NCI-H187 treated with DMSO at 0.1 percent for 48 hours (cell line): ENCODE results near the gene SLC4A8.

Experiments used
- DNase-seq: peaks from one replicate; lab custom pipeline; 2025; lab: John Stamatoyannopoulos, UW

Gene SLC4A8

DNA sequence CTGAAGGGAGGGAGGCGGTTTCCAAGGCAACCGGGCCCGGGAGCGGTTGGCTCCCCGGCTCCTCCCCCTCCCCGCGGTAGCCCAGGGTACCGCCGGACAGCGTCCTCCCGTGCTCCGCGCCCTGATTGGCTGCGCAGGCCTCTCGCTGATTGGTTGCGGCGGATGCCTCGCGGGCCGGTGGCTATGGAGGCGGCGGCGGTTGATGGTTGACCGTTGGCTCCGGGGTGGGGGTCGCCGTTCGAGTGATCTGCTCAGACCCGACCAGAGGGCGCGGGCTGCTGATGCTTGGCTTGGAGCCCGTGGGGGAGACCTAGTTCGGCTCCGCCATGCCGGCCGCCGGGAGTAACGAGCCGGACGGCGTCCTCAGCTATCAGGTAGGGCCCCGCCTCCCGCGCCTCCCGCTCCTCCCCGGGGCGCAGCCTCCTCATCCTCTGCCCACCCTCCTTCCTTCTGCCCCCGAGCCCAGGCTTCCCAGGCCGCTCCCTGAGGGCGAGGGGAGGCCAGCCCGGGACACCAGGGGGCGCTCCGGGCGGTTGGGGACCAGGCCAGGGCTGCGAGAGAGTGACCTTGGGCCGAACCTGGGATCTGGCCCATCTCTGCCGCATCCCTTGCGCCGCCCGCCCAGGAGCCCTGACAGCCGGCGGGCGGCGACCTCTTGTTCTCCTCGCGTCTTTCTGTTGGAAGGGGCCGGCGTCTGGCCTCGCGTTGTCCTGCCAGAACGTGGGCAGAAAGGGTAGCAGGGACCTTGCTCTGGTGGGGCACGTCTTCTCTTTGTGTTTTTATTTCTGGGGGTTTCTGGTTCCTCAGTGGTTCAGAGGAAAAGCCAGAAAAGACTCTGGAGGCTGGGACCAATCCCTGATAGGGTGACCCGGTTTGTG is at the start of gene SLC4A8:
TSS of gene SLC4A8 (plus strand) at position 170 of the 878 bp plus-strand sequence. CDS start at position 327, 157 bp downstream.
- peak; percentile 87 for DNase-seq

DNA sequence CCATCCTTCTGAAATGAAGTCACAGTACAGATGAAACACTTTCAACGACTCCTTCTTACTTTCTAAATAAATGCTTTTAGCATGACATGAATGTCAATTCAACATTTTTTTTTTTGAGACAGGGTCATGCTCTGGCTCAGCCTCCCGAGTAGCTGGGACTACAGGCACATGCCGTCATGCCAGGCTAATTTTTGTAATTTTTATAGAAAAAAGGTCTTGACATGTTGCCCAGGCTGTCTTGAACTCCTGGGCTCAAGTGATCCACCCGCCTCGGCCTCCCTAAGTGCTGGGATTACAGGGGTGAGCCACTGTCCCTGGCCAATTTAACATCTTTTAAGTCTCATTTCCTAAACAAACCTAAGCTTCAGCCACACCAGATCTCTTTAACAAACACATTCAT is 49.8 kb upstream of the SLC4A8 start:
- DNase-seq: no peak

DNA sequence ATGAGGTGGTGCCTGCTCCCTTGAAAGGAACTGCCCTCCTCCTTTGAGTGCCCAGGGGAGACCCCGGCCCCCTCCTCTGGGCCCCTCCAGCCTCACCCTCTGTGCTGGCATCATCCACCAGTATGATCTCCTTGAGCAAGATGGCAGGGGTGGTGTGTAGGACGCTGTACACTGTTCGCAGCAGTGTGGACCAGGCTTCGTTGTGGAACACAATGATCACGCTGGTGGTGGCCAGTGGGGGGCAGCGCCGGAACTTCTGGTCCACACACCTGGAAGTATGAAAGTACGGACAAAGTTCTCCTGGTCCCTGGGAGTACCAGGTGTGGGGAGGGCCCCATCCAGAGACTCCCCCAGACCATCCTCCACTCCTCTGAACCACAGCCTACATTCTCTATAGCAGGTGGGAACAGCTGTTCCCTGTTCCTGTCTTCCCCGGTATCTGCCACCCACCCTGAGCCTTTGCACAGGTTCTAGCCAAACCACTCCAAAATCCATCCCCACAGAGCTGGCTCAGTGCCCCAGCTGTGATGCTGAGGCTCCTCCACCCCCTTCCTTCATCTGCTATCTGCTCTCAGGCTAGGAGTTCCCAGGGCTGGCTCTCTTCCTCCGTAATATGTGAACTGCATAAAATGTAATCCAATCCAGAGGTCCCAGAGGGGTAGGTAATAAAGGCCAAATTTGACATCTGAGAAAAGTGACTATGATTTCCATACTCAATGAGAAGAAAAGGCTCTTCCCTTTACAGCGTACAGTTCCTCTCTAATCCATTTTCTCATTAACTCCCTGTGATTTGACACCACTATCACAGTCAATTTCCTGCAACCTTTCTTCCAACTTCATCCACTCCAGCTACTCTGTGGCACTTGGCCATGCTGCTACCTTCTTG is 47.3 kb upstream of the SLC4A8 start:
- DNase-seq: peak; percentile 85

DNA sequence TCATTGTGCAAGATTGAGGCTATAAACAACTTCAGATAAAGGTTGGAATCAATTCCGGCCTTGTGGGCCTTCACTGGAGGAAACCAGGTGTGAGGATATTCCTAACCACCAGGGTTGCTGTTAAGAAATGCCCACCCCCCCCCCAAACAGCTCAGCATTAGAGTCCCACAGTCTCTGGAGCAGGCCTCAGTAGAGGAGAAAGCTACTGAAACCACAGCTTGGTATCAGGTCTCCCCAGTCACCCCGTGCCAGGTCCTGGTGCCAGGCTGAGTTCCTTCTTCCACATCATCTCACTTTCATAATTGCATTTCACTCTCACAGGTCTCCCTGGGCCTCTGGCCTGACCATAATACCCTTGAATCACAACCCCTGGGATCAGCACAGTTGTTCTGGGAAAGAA is 45.9 kb upstream of the SLC4A8 start:
- DNase-seq: no peak

- DNase-seq: no peak
These were observed 45.1 kb upstream of the SLC4A8 start for GRCh38 chr12:51379571-51379970.

- DNase-seq: no peak
These were observed 43.2 kb upstream of the SLC4A8 start for GRCh38 chr12:51381226-51382079.

DNA sequence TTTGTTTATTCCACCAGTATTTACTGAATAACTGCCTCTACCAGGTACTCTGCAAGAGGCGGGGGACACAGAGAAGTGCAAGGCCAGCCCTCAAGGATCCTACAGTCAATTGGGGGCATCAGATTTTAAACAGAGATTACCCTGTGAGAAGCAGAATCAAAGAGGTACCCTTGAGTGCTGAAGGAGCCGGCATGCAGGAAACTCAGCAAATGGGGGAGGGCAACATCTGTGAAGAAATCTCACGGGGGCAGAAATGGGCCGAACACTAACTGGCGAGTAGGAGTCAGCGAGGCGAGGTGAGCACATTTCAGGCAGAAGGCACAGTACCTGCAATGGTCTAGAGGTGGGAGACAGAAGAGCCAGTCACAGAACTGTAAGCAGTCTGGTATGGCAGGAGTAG is 42.5 kb upstream of the SLC4A8 start:
- DNase-seq: no peak

DNA sequence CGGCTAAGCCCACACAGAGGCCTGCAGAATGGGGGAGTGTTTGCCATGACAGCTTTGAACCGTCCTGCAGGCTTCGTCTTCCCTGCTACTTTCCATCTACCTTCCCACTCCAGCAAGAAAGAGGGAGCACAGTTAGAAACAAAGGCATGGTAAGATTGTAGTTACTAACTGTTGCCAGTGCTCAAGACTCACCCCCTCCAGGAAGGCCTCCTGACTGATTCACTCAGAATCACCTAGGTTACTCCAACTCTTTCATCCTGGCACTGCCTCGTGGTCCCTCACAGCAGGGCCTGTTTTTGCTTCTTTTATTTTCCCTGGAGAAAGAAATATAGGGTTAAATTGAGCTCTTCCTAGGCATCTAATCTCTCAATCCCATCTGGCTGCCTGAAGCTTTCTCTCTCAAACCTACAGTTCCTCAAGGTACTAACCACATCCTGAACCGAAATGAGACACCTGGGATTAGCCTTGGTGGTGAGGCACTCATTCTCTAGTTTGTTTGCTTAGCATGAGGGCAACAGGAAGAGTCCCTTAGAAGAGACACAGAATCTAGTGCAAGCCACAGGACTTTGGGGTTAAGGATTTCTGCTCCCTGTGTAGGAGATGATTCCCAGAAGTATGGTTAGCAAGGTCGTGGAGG is 41.2 kb upstream of the SLC4A8 start:
- DNase-seq: peak; percentile 18

DNA sequence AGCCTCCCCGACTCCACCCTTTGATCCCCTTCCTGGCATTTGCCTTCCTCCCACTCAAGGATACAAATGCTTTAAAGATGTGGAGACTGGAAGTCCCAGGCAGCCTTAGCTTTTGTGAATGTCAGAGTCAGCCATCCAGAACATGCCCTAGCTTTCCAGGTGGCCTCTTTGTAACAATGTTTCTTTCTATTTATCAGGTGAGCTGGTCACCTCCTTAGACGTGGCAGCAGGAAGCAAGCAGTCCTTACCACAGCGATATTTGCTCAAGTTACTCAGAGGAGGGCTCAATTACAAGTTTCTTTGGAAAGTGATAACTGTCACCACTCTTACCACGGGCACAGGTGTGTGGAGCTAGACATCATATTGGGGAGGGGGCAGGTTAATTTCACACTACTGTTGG is 38.3 kb upstream of the SLC4A8 start:
- no peak for DNase-seq

- no peak for DNase-seq
These were observed 36.4 kb upstream of the SLC4A8 start for GRCh38 chr12:51388069-51388799.

DNA sequence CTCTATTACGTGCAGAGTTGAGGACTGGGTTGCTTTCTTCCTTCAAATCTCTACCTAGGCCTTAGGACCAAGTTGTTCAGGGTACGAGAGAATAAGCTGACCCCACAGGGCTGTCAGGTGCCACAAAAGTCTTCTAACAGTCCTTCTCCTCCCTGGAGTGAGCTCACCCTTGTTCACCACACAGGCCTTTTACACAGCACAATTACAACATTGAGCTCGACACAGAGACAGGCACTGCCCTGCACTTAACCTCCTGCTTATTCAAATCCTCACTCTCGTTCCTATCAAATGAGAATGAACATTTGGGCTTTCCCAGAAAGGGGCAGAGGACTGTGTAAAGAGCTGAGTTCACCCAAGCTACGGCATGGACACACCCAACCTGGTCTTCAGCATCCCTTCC is 35.8 kb upstream of the SLC4A8 start:
- no peak for DNase-seq

DNA sequence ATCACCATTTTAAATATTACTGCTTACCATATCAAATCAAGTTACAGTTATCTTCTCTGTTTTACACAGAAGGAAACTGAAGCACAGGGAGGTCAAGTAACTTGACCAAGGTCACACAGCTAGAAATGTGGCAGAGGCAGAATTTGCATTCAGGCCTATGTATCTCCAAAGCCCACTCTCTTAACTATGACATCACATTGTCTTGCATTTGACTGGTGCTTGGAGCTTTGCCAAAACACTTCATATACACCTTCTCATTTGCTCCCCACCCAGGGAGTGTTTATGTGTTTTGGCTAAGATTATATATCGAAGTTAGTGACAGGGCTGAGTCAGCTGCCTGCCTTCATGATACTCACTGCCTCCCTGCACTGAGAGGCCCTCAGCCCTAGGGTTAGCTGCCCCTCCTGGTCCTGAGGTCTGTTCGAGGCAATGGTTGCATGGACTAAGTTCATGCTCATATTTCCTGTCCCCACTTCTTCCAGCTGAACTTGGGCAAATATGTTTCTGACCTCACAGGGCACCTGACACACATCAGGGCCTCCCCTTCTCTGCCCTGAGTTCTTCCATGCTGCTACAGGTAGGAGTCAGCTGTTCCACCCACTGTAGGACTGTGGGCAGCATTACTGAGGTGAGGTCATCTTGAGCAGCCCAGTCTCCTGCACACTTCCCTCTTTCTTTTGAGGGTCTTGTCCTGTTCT is 35.2 kb upstream of the SLC4A8 start:
- no peak for DNase-seq

- DNase-seq: no peak
These were observed 34.2 kb upstream of the SLC4A8 start for GRCh38 chr12:51390457-51390856.

- DNase-seq: no peak
These were observed 33.7 kb upstream of the SLC4A8 start for GRCh38 chr12:51390891-51391282.

DNA sequence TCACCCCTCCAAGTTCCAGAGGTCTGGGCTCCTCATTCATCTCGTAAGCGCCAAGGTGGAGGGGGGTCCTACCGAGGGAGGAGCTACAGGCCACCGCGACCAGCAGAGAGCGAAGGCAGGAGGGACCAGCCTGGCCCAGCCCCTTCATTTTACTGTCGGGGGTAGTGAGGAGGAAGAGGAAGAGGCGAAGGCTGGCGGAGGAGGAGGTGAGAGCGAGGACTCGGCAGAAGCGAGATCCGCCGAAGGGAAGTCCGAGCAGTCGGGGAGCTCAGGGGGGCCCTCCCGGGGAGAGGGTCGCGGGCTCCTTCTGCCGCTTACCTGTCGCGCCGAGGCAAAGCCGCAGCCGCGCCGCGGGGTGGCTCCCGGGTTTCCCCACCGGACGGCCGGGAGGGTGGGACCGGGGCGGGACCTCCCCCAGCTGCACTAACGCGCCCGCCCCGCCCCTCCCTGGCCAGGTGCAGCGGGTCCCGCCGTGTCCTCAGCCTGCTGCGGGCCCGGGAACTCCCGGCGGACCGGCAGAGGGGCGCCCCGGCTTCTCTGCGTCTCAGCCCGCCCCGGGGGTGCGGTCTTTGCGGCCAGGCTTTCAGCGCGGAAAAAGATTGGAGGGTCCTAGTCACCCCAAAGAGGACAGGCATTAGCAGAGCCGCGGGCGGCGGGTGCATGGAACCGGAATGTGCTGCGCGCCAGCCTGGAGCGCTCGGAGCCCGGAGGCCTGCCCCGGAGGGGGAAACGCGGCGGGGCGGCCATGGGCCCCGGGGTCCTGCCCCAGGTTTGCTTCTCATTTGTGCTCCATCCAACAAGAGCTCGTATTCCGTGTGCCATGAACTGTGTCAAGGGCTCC is 33.1 kb upstream of the SLC4A8 start, which contains the start of gene GALNT6:
TSS of gene GALNT6 (minus strand) at position 124 of the 841 bp plus-strand sequence. CDS start 11,625 bp downstream, outside the sequence.
- no peak for DNase-seq

DNA sequence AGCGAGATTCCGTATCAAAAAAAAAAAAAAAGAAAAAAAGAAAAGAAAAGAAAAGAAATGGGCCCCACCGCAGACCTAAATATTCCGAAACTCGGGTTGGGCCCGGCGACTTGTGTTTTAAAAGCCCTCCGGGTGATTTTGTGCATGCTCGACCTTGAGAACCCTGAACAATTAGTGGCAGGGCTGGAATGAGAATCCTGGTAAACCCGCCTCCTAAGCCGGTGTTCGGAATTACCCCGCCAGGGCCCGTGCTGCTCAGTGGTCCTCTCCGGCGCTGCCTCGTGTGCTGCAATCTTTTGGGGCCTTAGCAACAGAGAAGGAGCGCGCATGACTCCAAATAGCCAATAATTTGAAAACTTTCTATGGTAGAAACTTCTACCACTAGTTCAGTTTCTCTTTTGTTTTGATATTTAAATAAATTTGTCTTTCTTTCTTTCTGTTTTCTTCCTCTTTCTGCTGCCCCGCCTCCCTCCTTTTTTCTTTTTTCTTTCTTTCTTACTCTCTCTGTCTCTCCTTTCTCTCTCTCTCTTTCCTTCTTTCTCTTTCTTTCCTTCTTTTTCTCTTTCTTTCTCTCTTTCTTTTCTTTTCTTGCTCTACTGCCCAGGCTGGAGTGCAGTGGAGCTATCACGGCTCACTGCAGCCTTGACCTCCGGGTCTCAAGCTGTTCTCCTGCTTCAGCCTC is 31.9 kb upstream of the SLC4A8 start:
- DNase-seq: no peak

DNA sequence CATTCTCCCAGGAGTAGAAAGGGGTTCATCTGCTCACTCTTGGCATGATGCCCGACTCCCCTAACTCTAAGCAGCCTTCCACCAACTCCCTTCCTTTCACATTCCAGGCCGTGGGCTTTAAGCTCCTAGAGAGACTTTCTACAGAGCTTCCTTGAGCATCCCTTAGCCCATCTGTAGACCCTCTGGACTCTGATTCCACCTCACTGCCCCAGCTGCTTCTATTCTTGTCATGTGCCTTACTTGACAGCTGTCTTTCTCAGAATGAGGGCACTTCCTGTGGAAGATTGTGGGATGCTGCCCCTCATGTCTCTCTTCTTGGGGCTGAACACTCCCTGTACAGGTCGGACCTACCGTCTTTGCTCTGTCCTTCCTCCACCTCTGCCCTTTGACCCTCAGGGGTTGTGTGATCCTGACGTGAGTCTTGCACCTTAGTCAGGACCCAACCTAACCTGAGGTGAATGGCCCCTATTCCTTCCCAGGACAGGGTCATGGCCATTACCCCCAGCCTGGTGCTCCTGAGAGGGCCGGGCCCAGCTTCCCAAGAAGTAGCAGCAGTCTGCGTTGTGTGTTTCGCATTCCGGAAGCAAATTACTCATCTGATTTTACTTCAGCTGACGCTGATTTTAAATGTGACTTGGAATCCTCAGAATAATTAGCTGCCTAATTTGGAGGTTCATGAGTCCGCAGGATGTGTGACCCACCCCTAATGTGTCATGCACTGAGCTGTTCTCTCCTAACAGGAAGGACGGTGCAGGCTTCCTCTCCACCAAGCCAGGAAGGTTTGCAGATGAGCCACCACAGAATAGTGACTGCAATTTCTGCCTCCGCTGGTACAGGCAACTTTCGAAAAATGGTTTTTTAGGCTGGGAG is 30.7 kb upstream of the SLC4A8 start:
- DNase-seq: no peak
